H1 (cell line): ENCODE data around the gene ZNF415. TPM values are rescaled to one million over a fixed set of nuclear protein-coding genes. Genes with fewer than 3 reads are reported as not detected.

Experiments
- ATF3 ChIP-seq: IDR thresholded peaks from 2 replicates; pipeline ENCODE4 v1.6.1; 2011; ENCODE audit warnings: low read depth, mild to moderate bottlenecking, low read length; ENCODE audit not compliant: insufficient read depth
- CREB1 ChIP-seq: IDR thresholded peaks from 2 replicates; pipeline ENCODE4 v1.6.1; 2012; ENCODE audit warnings: inconsistent platforms
- KDM4A ChIP-seq: IDR thresholded peaks from one replicate; pipeline ENCODE4 v1.7.1; 2012; ENCODE audit warnings: low read depth, mild to moderate bottlenecking, moderate library complexity, low read length, inconsistent platforms; ENCODE audit not compliant: severe bottlenecking
- POLR2AphosphoS5 ChIP-seq: IDR thresholded peaks from 2 replicates; pipeline ENCODE4 v1.6.1; 2011; ENCODE audit warnings: low read depth, low read length
- SIRT6 ChIP-seq: IDR thresholded peaks from one replicate; pipeline ENCODE4 v1.7.1; 2012; ENCODE audit warnings: low read length, inconsistent platforms
- TAF1 ChIP-seq: IDR thresholded peaks from 2 replicates; pipeline ENCODE4 v1.6.1; 2011; ENCODE audit warnings: mild to moderate bottlenecking, low read depth, low read length
- polyA plus RNA-seq, 7 experiments: library from polyadenylated mRNA; depleted of rRNA in 3 of 7; stranded (reverse) in 5 of 7; unstranded in 2 of 7; fragments of >200 nt in 5 of 7; fragments of 200-250 nt in 2 of 7; gene quantifications; 1 replicate in 5 of 7; 2 replicates in 1 of 7; 4 replicates in 1 of 7; pipeline versions ENCODE4 v1.2.1 to v1.2.3, GENCODE V29; 2011 to 2013; ENCODE audit warnings: missing spikeins in 2 of 7, mixed read lengths in 2 of 7
- total RNA-seq: library from RNA; stranded (reverse); fragmentation: NEBNext Ultra II Directional; extraction: Animal tissue kit (Norgen Biotek cat#: 25700); gene quantifications from 2 replicates; pipeline ENCODE4 v1.2.1, GENCODE V29; 2021
- TF ChIP-seq, protein P1 (sequence below): IDR thresholded peaks from 2 replicates; pipeline ENCODE4 v1.6.1; 2012; ENCODE audit warnings: inconsistent platforms
- TF ChIP-seq, protein P2 (sequence below): IDR thresholded peaks from 2 replicates; pipeline ENCODE4 v1.6.1; 2012; ENCODE audit warnings: inconsistent platforms

ZNF415 gene
- total and polyA plus RNA-seq, 2 of the 8 experiments (the other 6 are each of a cell fraction or from before 2014, with no cell fraction given), result 5.8 to 9.7 TPM

DNA sequence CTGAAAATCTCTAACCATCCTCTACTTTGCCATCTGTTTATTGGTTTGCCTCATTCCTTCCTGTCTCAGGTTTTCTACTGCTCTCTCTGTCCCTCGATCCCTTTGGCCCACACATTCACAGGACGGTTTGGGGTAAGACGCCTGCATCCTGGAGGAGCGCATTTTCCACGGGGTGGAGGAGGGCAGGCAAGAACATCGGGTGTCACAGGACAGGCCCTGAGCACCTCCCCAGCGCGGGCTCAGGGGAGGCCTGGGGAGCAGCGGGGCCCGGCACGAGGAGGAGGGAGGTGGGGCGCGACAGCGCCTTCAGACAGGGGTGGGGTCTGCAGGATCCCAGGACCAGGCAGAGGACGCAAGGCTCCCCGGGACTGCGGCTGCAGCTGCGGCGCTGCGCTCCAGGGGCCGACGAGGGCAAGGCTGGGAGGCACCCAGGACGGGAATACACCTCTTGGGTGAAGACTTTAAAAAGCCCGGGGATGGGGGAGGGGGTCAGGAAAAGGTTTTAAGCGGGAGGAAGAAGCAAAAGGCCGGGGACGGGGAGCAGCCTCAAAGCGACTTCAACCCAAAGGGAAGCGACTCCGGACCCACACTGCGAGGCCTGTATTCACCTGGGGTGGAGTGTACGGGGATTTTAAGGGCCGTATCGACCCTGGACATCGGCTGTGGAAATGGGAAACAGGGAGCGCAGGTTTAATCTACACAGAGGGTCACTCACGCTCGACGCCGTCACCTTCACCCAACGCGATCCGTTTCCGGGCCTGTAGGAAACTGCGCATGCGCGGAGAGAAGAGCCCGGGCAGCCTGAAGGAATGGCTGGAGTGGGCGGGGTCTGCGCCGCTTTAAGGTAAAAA, at the start of gene ZNF415 (continued):
- TF ChIP-seq, protein P1, sequence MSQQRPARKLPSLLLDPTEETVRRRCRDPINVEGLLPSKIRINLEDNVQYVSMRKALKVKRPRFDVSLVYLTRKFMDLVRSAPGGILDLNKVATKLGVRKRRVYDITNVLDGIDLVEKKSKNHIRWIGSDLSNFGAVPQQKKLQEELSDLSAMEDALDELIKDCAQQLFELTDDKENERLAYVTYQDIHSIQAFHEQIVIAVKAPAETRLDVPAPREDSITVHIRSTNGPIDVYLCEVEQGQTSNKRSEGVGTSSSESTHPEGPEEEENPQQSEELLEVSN, result peak; percentile 77
- no peak for TF ChIP-seq SIRT6
- peak; percentile 96 for TF ChIP-seq KDM4A
- TF ChIP-seq POLR2AphosphoS5, result peak; percentile 46; the same call in 1 of the 2 replicates
- TF ChIP-seq, protein P2, sequence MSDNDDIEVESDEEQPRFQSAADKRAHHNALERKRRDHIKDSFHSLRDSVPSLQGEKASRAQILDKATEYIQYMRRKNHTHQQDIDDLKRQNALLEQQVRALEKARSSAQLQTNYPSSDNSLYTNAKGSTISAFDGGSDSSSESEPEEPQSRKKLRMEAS, result peak; percentile 80
- peak; percentile 47; the same call in 1 of the 2 replicates for TF ChIP-seq TAF1
- no peak for TF ChIP-seq ATF3
- TF ChIP-seq CREB1, result no peak
- TF ChIP-seq, all 59 proteins: peak for 7
